Activated CD8-positive, alpha-beta memory T cell treated with anti-CD3 and anti-CD28 coated beads for 4 hours (primary cell): ENCODE results near the gene HOXA2.

Experiments
- DNase-seq, 2 donors: peaks; one replicate each; pipeline ENCODE4 v3.0.0-alpha.2; 2020; ENCODE audit warnings: low read depth in 2 of 2

HOXA2 gene

GRCh38 chr7:27124902-27125689, 22.6 kb upstream of the HOXA2 start:
- DNase-seq, result no peak

GRCh38 chr7:27124096-27124901, 21.8 kb upstream of the HOXA2 start:
- no peak for DNase-seq

- DNase-seq, result no peak
Measured at GRCh38 chr7:27123477-27124053, 21.1 kb upstream of the HOXA2 start.

- no peak for DNase-seq
Measured at GRCh38 chr7:27123007-27123476, 20.6 kb upstream of the HOXA2 start.

- DNase-seq, result no peak
Measured at GRCh38 chr7:27122077-27122910, 19.8 kb upstream of the HOXA2 start.

GRCh38 chr7:27121684-27122076, 19.2 kb upstream of the HOXA2 start:
- DNase-seq, result no peak

- no peak for DNase-seq
Measured at GRCh38 chr7:27119412-27119911, 17.0 kb upstream of the HOXA2 start.

- no peak for DNase-seq
Measured at GRCh38 chr7:27118580-27118979, 16.1 kb upstream of the HOXA2 start.

- DNase-seq, result no peak
Measured at GRCh38 chr7:27117887-27118491, 15.5 kb upstream of the HOXA2 start.

- DNase-seq, result no peak
Measured at GRCh38 chr7:27116962-27117886, 14.7 kb upstream of the HOXA2 start.

- DNase-seq, result no peak
Measured at GRCh38 chr7:27116031-27116961, 13.8 kb upstream of the HOXA2 start.

- no peak for DNase-seq
Measured at GRCh38 chr7:27115221-27116026, 12.9 kb upstream of the HOXA2 start.

GRCh38 chr7:27114881-27115220, 12.4 kb upstream of the HOXA2 start:
- no peak for DNase-seq

GRCh38 chr7:27113991-27114769, 11.7 kb upstream of the HOXA2 start:
- DNase-seq, result no peak

GRCh38 chr7:27112955-27113949, 10.8 kb upstream of the HOXA2 start:
- no peak for DNase-seq

- DNase-seq, result no peak
Measured at GRCh38 chr7:27112361-27112760, 9.9 kb upstream of the HOXA2 start.
